ENCODE data around the gene NXF1. TPM values are rescaled to one million over a fixed set of nuclear protein-coding genes. Genes with fewer than 3 reads are reported as not detected.

Gene NXF1
- total and polyA plus RNA-seq, 2 of the 13 experiments (the other 11 are each of a cell fraction or from before 2014, with no cell fraction given): 30.4 to 30.9 TPM

DNA sequence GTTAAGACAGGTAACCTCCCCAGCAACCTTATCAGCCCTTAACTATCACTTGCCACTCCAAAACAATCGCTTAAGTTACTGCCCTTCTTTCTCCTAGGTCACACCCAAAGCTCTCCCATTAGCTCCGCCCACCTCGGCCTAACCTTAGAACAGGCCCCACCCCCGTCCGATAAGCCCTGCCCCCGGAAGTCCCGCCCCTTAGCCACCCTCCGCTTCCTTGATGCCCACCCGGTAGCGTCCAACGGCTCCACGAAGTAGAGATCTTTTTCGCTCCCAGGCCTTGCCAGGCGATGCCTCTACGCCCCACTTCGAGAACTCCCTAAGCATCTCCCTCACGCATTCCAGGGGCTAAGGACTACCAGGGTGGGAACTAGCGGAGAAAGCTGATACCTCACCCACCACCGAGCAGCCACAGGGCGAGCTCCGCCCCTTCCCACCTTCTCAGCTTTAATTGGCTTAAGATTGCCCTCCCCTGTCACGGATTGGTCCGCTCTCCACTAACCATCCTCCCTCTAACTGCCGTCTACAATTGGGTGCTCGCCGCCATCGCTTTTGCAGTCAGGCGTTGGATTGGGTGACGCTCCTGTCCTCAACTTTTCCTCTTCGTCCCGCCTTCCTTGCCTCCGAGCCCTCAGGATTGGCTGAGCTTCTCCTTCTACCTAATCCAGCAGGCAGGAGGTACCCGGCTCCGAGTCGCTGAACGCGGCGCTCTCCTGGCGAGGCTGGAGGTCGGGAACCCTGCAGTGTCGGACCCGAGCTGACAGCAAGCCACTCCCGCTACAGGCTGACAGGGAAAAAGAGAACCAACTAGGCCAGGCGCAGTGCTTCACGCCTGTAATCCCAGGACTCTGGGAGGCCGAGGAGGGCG is 51.3 kb downstream of the NXF1 start, which contains the start of gene ZBTB3 (continued):
- TF ChIP-seq PBX2 (CRISPR knock-in tag; IDR thresholded peaks at IDR 0.05) (peak; percentile 88), NR2F6 (IDR thresholded peaks at IDR 0.05) (no peak; the same call in 1 of the 2 replicates), NR2F6 (CRISPR knock-in tag; IDR thresholded peaks at IDR 0.05) (0 out of 2 replicates have a peak, but pooled peaks have one; percentile 12), MYC (CRISPR knock-in tag; IDR thresholded peaks at IDR 0.05; ENCODE audit: borderline replicate concordance) (peak; percentile 22; the same call in 1 of the 2 replicates), RFXANK (CRISPR knock-in tag; IDR thresholded peaks at IDR 0.05) (peak; percentile 21; the same call in 1 of the 2 replicates), ZNF766 (CRISPR knock-in tag; IDR thresholded peaks at IDR 0.05; ENCODE audit: borderline replicate concordance) (no peak), ZNF605 (CRISPR knock-in tag; IDR thresholded peaks at IDR 0.05) (0 out of 2 replicates have a peak, but pooled peaks have one; percentile 41), DRAP1 (CRISPR knock-in tag; IDR thresholded peaks at IDR 0.05) (peak; percentile 83), ZNF451 (CRISPR knock-in tag; IDR thresholded peaks at IDR 0.05) (0 out of 2 replicates have a peak, but pooled peaks have one; percentile 39), FOXA3 (CRISPR knock-in tag; IDR thresholded peaks at IDR 0.05) (0 out of 2 replicates have a peak, but pooled peaks have one; percentile 16), IKZF4 (CRISPR knock-in tag; IDR thresholded peaks at IDR 0.05; ENCODE audit: borderline replicate concordance, low read depth, not compliant biosample characterization) (peak; percentile 61), TBX2 (CRISPR knock-in tag; IDR thresholded peaks at IDR 0.05; ENCODE audit: borderline replicate concordance) (peak; percentile 37; the same call in 1 of the 2 replicates), GABPA (IDR thresholded peaks at IDR 0.05; ENCODE audit: low read depth, low read length) (peak; percentile 72), GABPA (CRISPR knock-in tag; IDR thresholded peaks at IDR 0.05; ENCODE audit: low read depth) (peak; percentile 96)
- TF ChIP-seq, protein P1, sequence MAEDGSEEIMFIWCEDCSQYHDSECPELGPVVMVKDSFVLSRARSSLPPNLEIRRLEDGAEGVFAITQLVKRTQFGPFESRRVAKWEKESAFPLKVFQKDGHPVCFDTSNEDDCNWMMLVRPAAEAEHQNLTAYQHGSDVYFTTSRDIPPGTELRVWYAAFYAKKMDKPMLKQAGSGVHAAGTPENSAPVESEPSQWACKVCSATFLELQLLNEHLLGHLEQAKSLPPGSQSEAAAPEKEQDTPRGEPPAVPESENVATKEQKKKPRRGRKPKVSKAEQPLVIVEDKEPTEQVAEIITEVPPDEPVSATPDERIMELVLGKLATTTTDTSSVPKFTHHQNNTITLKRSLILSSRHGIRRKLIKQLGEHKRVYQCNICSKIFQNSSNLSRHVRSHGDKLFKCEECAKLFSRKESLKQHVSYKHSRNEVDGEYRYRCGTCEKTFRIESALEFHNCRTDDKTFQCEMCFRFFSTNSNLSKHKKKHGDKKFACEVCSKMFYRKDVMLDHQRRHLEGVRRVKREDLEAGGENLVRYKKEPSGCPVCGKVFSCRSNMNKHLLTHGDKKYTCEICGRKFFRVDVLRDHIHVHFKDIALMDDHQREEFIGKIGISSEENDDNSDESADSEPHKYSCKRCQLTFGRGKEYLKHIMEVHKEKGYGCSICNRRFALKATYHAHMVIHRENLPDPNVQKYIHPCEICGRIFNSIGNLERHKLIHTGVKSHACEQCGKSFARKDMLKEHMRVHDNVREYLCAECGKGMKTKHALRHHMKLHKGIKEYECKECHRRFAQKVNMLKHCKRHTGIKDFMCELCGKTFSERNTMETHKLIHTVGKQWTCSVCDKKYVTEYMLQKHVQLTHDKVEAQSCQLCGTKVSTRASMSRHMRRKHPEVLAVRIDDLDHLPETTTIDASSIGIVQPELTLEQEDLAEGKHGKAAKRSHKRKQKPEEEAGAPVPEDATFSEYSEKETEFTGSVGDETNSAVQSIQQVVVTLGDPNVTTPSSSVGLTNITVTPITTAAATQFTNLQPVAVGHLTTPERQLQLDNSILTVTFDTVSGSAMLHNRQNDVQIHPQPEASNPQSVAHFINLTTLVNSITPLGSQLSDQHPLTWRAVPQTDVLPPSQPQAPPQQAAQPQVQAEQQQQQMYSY (CRISPR knock-in tag; IDR thresholded peaks at IDR 0.05): no peak
- TF ChIP-seq, protein P2, sequence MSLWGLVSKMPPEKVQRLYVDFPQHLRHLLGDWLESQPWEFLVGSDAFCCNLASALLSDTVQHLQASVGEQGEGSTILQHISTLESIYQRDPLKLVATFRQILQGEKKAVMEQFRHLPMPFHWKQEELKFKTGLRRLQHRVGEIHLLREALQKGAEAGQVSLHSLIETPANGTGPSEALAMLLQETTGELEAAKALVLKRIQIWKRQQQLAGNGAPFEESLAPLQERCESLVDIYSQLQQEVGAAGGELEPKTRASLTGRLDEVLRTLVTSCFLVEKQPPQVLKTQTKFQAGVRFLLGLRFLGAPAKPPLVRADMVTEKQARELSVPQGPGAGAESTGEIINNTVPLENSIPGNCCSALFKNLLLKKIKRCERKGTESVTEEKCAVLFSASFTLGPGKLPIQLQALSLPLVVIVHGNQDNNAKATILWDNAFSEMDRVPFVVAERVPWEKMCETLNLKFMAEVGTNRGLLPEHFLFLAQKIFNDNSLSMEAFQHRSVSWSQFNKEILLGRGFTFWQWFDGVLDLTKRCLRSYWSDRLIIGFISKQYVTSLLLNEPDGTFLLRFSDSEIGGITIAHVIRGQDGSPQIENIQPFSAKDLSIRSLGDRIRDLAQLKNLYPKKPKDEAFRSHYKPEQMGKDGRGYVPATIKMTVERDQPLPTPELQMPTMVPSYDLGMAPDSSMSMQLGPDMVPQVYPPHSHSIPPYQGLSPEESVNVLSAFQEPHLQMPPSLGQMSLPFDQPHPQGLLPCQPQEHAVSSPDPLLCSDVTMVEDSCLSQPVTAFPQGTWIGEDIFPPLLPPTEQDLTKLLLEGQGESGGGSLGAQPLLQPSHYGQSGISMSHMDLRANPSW (CRISPR knock-in tag; IDR thresholded peaks at IDR 0.05; ENCODE audit: borderline replicate concordance): no peak; the same call in 1 of the 2 replicates
- TF ChIP-seq, protein P3, sequence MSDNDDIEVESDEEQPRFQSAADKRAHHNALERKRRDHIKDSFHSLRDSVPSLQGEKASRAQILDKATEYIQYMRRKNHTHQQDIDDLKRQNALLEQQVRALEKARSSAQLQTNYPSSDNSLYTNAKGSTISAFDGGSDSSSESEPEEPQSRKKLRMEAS (IDR thresholded peaks at IDR 0.05): peak; percentile 74
